ENCODE measurements around the gene RCC2.
"Not testable (repeated sequence)": the region's sequence is repeated elsewhere in the genome, so short reads cannot be mapped to it uniquely, and the experiment has no call there.

The RCC2 gene

DNA sequence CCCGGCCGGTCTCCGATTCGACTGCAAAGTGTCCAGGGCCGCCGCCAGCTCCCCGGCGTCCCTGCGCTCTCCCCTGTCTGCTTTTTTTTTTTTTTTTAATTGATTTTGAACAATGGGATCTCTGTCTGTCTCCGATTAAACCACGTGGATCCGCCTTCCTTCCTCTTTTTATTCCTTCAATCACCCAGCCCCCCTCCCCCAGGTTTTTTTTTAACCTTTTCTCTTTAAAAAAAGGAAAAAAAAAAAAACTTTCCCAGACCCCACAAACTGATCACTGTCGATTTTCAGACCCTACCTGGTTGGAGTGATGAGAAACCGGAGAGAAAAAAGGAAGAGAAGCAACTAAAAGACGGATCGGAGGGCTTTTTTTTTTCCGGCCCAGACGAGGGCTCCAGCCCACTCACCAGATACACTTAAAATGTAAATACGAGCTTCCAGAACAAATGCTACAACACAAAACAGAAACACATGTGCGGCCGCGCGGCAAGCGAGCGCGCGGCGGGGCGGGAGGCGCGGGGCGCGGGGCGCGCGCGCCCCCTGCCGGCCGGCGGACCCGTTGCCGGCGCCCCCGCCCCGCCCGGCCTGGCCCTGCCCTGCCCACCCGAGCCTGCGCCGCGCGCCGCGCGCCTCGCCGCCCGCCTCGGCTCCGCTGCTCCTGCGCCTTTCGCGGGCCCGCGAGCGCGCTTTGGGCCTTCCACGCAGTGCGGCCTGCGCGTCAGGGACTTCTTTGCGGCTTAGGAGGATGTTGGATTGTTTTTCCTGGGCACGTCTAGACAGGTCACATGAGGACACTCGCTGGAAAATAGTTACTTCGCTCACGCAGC lies at the start of gene RCC2:
RCC2 (minus strand) TSS at position 428 of the 824 bp plus-strand sequence. CDS start 1,163 bp downstream, outside the sequence.
- DNase-seq: peak; percentile 81

DNA sequence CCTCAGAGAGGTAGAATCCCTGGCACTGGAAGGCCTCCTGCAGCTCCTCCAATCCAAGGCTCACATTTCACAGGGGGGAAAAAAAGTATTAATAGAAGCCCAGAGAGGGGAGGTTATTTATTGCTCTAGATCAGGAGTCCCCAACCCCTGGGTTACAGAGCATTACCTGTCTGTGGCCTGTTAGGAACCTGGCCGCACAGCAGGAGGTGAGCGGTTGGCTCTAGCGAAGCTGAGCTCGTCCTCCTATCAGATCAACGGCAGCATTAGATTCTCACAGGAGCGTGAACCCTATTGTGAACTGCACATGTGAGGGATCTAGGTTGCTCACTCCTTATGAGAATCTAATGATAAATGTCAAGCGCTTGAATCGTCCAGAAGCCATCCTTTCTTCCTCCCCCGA lies 46.8 kb upstream of the RCC2 start:
- DNase-seq: no peak

DNA sequence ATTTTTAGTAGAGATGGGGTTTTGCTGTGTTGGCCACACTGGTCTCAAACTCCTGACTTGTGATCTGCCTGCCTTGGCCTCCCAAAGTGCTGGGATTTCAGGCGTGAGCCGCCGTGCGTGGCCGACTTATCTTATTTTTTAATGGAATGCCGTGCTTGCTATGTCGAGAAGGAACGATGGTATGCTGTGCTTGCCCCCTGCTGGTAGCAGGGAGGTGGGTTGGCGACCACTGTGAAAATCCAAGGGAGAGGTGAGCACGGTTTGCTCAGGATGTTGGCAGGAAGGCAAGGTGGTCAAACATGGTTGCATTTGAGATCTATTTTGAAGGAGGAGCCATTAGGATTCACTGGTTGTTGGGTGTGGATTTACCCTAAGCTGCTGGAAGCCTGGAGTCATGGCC lies 45.8 kb upstream of the RCC2 start:
- peak; percentile 24 for DNase-seq

DNA sequence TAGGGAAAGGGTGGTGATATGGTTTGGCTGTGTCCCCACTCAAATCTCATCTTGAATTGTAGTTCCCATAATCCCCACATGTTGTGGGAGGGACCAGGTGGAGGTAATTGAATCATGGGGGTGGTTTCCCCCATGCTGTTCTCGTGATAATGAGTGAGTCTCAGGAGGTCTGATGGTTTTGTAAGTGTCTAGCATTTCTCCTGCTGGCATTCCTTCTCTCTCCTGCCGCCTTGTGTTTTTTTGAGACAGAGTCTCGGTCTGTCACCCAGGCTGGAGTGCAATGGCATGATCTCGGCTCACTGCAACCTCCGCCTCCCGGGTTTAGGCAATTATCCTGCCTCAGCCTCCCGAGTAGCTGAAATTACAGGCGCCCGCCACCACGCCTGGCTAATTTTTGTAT lies 42.5 kb upstream of the RCC2 start:
- DNase-seq: not testable (repeated sequence)

DNA sequence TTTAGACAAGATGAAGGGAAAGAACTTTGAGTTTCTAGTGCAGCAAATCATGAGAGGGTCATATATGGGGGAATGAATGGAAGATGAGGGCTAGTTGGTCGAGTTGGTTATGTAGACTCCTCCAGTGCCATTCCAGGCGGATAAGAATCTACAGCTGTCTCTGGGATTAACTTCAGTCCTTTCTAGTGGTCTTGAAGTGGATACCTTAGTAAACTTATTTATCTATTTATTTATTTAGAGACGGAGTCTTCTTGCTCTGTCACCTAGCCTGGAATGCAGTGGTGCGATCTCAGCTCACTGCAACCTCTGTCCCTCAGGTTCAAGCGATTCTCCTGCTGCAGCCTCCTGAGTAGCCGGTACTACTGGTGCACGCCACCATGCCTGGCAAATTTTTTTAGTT lies 41.4 kb upstream of the RCC2 start:
- no peak for DNase-seq

DNA sequence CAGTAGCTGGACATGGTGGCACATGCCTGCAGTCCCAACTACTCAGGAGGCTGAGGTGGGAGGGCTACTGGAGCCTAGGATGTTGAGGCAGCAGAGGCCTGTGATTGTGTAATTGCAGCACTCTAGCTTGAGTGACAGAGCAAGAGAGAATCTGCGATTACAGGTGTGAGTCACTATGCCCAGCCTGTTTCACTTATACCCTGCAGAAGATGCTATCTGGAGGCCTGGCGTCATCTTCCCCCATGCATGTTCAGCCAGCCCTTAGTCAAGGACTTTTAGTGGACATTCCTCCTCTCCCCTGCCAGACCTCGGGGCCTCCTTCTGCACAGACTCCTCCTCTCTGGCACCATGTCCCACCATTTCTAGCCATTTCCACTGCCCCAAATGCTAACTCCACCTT lies 36.3 kb upstream of the RCC2 start:
- DNase-seq: no peak

DNA sequence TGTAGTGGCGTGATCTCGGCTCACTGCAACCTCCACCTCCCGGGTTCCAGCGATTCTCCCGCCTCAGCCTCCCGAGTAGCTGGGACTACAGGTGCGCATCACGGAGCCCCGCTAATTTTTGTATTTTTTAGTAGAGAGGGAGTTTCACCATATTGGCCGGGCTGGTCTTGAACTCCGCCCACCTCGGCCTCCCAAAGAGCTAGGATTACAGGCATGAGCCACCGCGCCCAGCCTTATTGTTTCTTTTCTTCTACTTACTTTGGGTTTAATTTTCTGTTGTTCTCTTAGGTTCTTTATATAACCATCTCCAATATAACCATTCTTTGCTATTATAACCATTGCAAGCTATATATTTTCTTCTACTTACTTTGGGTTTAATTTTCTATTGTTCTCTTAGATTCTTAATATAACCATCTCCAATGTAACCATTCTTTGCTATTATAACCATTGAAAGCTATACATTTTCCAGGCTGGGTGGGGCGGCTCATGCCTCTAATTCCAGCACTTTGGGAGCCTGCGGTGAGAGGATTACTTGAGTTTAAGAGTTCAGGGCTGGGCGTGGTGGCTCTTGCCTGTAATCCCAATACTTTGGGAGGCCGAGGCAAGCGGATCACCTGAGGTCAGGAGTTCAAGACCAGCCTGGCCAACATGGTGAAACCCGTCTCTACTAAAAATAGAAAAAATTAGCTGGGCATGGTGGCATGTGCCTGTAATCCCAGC lies 35.5 kb upstream of the RCC2 start:
- DNase-seq: not testable (repeated sequence)

DNA sequence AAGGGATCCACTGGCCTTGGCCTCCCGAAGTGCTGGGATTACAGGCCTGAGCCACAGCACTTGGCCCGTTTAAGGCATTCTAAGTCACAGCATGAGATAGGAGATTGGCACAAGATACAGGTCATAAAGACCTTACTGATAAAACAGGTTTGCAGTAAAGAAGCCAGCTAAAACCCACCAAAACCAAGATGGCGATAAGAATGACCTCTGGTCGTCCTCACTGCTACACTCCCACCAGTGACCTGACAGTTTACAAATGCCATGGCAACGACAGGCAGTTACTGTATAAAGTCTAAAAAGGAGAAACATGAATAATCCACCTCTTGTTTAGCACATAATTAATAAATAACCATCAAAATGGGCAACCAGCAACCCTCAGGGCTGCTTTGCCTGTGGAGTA lies 33.3 kb upstream of the RCC2 start:
- no peak for DNase-seq

DNA sequence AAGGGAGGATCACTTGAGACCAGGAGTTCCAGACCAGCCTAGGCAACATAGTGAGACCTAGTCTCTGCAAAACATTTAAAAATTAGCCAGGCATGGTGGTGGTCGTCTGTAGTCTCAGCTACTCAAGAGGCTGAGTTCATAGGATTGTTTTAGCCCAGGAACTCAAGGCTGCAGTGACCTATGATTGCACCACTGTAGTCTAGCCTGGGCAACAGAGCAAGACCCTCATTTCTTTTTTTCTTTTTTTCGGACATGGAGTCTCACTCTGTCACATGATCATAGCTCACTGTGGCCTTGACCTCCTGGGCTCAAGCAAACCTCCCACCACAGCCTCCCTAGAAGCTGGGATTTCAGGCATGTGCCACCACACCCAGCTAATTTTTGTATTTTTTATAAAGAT lies 31.9 kb upstream of the RCC2 start:
- no peak for DNase-seq

DNA sequence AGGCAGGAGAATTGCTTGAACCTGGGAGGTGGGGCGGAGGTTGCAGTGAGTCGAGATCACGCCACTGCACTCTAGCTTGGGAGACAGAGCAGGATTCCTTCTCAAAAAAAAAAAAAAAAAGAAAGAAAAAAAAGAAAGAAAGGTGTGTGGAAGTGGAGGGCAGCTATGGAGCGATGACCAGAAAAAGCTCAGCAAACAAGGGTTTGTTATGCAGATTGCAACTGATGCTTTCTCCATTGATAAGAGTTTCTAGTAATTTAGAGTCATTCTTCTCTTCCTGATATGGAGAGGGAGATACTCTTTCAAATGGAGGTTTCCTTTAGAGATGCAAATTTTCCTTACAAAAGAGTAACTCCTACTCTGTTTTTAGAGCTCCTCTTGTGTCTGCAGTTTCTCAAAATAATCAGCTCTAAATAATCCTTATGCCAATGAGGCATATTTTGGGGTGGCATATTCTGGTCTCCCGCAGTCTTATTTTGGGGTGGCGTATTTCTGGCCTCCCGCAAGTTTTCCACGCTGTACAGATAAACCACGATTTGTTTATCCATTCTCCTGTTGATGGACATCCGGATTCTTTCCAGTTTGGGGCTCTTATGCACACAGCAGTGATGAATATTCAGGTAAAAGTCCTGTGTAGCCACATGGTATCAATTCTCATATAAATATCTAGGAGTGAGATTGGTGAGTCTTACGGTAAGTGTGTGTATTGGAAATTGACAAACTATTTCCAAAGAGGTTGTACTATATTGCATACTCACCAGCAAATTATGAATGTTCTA lies 30.7 kb upstream of the RCC2 start:
- no peak for DNase-seq

DNA sequence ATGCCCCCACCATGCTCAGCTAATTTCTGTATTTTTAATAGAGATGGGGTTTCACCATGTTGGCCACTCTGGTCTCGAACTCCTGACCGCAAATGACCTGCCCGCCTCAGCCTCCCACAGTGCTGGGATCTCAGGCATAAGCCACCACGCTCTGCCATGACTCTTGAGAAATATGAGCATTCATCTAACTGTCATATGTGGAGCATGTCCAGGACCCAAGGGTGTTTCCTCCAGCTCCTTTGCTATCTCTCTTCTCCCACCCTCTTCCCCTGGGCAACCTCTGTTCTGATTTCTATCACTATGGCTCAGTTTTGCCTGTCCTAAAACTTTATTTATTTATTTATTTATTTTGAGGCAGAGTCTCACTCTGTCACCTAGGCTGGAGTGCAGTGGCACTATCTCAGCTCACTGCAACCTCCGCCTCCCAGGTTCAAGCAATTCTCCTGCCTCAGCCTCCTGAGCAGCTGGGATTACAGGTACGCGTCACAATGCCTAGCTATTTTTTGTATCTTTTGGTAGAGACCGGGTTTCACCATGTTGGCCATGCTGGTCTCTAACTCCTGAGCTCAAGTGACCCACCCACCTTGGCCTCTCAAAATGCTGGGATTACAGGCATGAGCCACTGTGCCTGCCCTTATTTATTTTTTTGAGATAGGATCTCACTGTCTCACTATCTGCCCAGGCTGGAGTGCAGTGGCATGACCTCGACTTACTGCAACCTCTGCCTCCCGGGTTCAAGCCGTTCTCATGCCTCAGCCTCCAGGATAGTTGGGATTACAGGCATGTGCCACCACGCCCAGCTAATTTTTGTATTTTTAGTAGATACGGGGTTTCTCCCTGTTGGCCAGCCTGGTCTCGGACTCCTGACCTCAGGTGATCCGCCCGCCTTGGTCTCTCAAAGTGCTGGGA lies 29.1 kb upstream of the RCC2 start:
- DNase-seq: not testable (repeated sequence)

DNA sequence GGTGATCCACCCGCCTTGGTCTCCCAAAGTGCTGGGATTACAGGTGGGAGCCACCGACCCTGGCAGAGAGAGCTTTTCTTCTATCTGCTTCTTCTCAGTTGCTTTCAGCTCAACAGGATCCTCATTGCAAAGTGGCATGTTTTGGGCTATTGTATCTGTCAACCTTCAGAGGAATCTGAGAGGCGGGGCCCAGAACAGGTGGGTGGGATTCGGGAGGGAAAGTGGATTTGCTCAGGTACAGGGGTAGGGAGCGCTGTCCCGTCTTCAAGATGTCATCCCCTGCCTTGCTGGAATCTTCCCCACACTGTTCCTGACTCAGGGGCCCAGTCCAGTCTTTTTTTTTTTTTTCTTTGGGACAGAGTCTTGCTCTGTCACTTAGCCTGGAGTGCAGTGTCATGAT lies 26.9 kb upstream of the RCC2 start:
- DNase-seq: no peak

DNA sequence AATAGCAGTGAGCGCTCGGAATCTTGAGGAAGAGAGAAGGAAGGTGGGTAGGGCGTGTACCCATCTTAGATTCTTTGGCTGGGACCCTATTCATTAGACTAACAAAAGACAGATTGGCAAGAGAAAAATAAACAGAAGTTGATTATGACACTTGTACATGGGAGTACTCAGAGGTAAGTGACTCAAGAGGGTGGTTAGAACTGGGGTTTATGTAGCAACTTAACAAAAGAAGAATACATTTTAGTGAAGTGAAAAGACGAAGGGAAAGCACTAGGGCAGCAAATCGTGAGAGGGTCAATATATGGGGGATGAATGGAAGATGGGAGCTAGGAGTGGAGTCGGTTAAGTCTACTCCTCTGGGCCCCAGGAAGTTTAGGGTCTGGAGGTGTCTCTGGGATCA lies 25.8 kb upstream of the RCC2 start:
- DNase-seq: no peak

DNA sequence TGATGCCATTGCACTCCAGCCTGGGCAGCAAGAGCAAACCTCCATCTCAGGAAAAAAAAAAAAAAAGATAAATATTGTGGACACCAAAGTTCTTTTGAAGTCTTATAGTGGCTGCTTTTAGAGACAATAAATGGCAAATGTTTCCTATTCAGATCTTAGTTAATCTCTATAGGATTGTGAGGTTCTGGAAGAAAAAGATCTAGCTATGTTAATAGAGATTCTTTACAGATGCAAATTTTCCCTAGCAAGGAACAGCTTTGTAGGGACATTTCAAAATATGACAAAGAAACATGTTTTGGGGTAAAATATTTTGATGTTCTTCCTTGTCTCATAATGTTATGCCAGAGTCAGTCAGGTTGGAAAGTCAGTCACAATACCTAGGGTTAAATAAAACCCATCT lies 24.5 kb upstream of the RCC2 start:
- no peak for DNase-seq

DNA sequence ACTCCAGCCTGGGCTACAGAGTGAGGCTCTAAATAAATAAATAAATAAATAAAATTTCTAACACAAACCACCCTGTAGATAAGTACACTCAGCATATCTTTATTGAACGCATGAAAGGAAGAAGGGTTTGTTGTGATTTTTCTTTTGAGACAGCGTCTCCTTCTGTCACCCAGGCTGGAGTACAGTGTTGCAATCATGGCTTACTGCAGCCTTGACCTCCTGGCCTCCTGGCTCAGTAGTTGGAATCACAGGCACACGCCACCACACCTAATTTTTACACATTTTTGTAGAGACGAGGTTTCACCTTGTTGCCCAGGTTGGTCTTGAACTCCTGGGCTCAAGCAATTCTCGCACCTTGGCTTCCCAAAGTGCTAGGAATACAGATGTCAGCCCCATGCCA lies 23.2 kb upstream of the RCC2 start:
- DNase-seq: no peak

DNA sequence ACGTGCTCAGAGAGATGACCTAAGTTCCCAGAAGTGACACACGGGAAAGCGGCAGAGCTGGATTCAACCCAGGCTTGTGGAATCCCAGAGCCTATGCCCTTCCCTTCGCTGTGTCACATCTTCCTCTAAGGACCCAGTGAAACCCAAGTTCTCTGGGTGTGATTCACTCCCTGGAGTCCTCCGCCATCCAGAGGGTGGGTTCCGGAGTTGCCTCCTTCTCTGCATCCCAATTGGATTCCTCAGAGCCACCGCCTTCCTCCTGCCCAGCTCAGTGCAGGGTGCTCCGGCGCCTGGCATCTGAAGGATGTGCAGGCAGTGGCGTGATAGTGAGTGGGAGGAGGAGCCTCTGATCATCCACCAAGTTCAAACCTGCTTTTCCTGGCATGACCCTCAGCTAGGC lies 20.7 kb upstream of the RCC2 start:
- no peak for DNase-seq

DNA sequence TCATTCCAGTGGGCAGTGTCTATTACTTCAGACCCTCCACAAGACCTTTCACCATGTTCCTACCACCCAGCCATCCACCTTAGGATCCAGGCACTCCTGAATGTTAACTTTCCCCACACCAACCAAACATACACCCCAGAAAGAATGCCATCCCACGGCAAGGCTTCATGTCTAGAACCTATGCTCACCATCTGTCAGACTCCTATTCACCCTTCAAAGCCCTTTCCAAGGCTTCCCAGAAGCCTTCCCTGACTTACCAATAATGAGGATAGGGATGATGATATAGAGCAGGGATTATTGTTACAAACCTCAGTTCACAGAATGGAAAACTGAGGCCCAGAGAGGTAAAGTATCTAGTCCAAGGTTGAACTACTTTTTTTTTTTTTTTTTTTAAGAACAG lies 19.3 kb upstream of the RCC2 start:
- no peak for DNase-seq

DNA sequence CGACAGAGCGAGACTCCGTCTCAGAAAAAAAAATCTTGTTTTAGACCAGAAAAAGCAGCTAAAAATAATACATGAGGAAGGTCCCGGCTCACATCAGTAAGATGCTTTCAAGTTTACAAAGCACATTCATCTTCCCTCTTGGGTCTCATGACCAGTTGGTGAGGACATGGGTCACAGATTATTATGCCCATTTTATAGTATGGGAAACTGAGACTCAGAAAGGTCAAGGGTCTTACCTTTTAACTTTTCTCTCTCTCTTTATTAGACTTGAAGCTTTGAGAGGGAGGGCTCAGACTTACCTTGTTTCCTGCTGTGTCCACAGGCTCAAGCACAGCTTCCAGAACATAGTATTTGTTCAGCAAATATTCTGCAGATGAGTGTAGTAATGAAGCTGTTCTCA lies 13.2 kb upstream of the RCC2 start:
- DNase-seq: no peak

DNA sequence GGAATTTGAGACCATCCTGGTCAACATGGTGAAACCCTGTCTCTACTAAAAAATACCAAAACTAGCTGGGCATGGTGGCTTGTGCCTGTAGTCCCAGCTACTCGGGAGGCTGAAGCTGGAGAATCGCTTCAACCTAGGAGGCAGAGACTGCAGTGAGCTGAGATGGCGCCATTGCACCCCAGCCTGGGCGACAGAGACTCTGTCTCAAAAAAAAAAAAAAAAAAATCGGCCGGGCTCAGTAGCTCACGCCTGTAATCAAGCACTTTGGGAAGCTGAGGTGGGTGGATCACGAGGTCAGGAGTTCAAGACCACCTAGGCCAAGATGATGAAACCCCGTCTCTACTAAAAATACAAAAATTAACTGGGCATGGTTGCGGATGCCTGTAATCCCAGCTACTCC lies 12.7 kb upstream of the RCC2 start:
- DNase-seq: not testable (repeated sequence)

DNA sequence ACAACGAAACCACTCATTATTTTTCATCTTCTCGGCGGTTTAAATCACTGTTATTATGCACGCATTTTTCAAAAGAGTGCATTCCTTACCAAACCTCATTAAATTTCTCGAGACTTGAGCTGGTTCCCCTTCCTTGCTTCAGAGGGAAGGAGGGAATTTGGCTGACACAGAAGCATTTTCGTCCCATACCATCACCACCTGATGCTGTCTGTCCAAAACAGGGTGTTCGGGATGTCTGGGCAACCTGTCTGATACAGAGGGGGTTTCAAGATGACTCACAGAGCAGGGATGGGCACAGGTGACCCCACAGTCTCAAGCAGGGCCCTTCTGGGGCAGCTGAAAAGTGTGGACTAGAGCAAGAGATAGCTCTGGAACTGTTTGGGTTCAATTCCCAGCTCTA lies 12.3 kb upstream of the RCC2 start:
- no peak for DNase-seq

DNA sequence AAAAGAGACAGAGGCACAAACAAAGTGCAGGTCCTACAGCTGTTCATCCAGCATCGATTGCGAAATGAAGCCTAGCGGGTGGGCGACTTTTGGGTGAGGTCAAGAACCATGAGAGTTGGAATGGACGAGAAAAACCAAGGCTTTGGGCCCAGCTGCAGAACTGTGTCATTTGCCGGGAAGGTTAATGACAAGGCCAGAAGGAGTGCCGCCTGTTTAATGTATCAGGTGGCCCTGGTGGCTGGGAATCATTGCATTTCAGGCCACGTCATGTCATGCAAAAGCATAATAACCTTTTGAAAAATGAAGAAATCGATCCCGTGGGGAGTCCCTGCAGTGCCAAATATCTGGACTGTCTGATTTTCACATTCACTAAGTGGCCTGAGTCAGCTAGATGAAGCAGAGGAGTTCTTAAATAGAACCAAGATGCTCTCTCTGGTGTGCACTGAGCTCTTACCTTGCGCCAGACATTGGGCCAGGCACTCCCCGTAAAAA lies 8.1 kb upstream of the RCC2 start:
- no peak for DNase-seq

DNA sequence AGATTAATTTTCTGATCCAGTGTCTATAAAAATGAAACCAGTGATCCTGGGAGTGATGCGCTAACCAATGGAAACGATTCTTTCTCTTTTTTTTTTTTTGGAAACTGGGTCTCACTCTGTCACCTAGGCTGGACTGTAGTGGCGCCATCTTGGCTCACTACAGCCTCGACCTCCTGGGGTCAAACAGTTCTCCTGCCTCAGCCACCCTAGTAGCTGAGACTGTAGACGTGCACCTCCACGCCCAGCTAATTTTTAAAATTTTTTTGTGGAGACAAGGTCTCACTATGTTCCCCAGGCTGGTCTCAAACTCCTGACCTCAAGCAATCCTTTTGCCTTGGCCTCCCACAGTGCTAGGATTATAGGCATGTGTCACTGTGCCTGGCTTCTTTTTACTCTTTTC lies 3.4 kb upstream of the RCC2 start:
- no peak for DNase-seq

DNA sequence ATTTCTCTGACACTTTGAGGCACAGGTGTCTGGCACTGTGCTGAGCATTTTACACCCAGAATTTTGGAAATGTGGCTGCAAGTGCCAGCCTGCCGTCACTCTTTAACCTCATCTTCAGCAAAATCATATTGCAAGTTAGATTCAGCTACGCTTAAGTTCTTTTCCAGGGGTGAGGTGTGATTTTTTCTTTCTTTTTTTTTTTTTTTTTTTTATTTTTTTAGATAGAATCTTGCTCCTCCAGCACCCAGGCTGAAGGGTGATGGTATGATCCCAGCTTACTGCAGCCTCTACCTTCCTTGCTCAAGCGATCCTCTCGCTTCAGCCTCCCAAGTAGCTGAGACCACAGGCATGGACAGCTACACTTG lies 2.5 kb upstream of the RCC2 start:
- DNase-seq: no peak
